Fibroblast of lung (primary cell): ENCODE results near the gene KLHL29. TPM values are rescaled to one million over a fixed set of nuclear protein-coding genes. Genes with fewer than 3 reads are reported as not detected.

Source experiments
- DNase-seq, 2 donors: peaks; one replicate each; pipeline versions ENCODE4 v3.0.0 to v3.0.0-alpha.2; 2010; ENCODE audit warnings: low read depth in 2 of 2
- H2AFZ ChIP-seq: 2 replicates; pipeline ENCODE4 v1.5.1; 2012; ENCODE audit warnings: low read length, control low read depth, inconsistent platforms
- H3K27ac ChIP-seq: 2 replicates; pipeline ENCODE4 v1.5.1; 2011; ENCODE audit warnings: low read length, control low read depth; ENCODE audit not compliant: insufficient read depth
- H3K27me3 ChIP-seq: 2 replicates; pipeline ENCODE4 v1.5.1; 2011; ENCODE audit warnings: mild to moderate bottlenecking, low read length; ENCODE audit not compliant: control insufficient read depth, insufficient read depth
- H3K36me3 ChIP-seq: 2 replicates; pipeline ENCODE4 v1.5.1; 2011; ENCODE audit warnings: low read length; ENCODE audit not compliant: control insufficient read depth, insufficient read depth
- H3K4me1 ChIP-seq: 2 replicates; pipeline ENCODE4 v1.5.1; 2011; ENCODE audit warnings: low read length; ENCODE audit not compliant: control insufficient read depth, insufficient read depth; ENCODE audit errors: extremely low read depth
- H3K4me2 ChIP-seq: 2 replicates; pipeline ENCODE4 v1.5.1; 2011; ENCODE audit warnings: low read length, control low read depth; ENCODE audit not compliant: insufficient read depth; ENCODE audit errors: extremely low read depth
- H3K4me3 ChIP-seq, 4 experiments: fragments of 200-600 bp in 1 of 4; sonication (generic) in 1 of 4; replicated peaks in 1 of 4; 2 replicates each; pipeline ENCODE4 v1.5.1; 2011 to 2016; ENCODE audit warnings: low read length in 4 of 4, low read depth in 3 of 4, mild to moderate bottlenecking in 3 of 4, control low read depth in 2 of 4, inconsistent platforms in 1 of 4, mixed read lengths in 1 of 4; ENCODE audit not compliant: insufficient read depth in 1 of 4; ENCODE audit errors: control extremely low read depth in 1 of 4
- H3K79me2 ChIP-seq: 2 replicates; pipeline ENCODE4 v1.5.1; 2012; ENCODE audit warnings: mild to moderate bottlenecking, low read length, inconsistent platforms; ENCODE audit not compliant: control insufficient read depth, insufficient read depth
- H3K9ac ChIP-seq: 2 replicates; pipeline ENCODE4 v1.5.1; 2011; ENCODE audit warnings: mild to moderate bottlenecking, low read length, control low read depth; ENCODE audit not compliant: insufficient read depth
- H3K9me3 ChIP-seq: 2 replicates; pipeline ENCODE4 v1.5.1; 2012; ENCODE audit warnings: low read depth, low read length; ENCODE audit not compliant: control insufficient read depth, insufficient read depth
- H4K20me1 ChIP-seq: 2 replicates; pipeline ENCODE4 v1.5.1; 2011; ENCODE audit warnings: low read length; ENCODE audit not compliant: control insufficient read depth, insufficient read depth; ENCODE audit errors: extremely low read depth
- EZH2 ChIP-seq: IDR thresholded peaks from 2 replicates; pipeline ENCODE4 v1.5.1; 2012; ENCODE audit warnings: low read length, control low read depth, mild to moderate bottlenecking; ENCODE audit errors: missing control alignments
- polyA plus RNA-seq, 2 donors: library from polyadenylated mRNA; depleted of rRNA in 1 of 2; stranded (reverse) in 1 of 2; unstranded in 1 of 2; fragments of >200 nt; gene quantifications; 2 replicates each; pipeline ENCODE4 v1.2.1, GENCODE V29; 2011 to 2012; ENCODE audit warnings: missing spikeins in 1 of 2
- total RNA-seq: library from RNA; depleted of rRNA; stranded (reverse); fragments of >200 nt; gene quantifications from 2 replicates; pipeline ENCODE4 v1.2.1, GENCODE V29; 2014
- TF ChIP-seq, protein P1 (sequence below), 2 donors: IDR thresholded peaks in 1 of 2; conservative IDR thresholded peaks in 1 of 2; 1 replicate in 1 of 2; 2 replicates in 1 of 2; pipeline ENCODE4 v1.5.1; 2011 to 2012; ENCODE audit warnings: low read length in 2 of 2, control low read depth in 1 of 2, inconsistent platforms in 1 of 2, low read depth in 1 of 2, mild to moderate bottlenecking in 1 of 2

Gene KLHL29
- total and polyA plus RNA-seq, 2 donors (not counting 1 experiment from before 2014, with no cell fraction given), result 7.1 to 7.9 TPM

DNA sequence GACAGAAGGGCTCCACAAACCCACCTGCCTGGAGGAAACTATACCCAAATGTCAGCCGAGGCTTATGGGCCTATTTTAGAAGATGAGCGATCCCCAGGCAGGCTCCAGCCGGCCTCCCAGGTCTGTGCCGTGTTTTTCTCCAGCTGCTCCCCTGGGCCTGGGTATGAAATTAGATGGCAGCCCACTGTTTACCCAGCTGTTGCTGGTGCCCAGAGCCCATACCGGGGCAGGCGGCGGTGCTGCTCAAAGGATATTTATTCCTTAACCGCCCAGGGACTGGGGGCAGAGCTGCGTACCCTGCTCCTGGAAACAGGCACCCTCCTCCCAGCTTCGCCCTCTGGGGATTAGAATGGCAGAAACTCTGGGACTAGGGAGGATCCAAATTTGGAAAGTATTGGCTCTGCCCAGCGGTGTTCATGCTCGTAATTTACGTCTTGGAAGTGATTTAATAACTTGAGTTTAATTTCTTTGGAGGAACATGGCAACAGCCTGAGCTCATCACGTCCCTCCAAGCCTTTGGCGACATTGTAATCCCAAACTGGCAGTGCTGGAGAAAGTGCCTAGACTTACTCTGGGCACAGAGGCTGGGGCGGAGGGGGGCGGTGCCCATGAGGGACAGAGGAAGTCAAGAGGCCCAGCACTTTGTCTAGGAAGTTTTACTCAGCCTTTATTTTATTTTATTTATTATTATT, 199.2 kb downstream of the KLHL29 start:
- H4K20me1 ChIP-seq, result no peaks in the 10 kb centered on the region
- no peaks in the 10 kb centered on the region for H3K79me2 ChIP-seq
- H3K4me3 ChIP-seq, result no peak overlapping the region
- H3K4me2 ChIP-seq, result no peak overlapping the region
- no peaks in the 10 kb centered on the region for H3K4me1 ChIP-seq
- no peak overlapping the region for H2AFZ ChIP-seq
- H3K27ac ChIP-seq, result no peak overlapping the region
- H3K36me3 ChIP-seq, result no peaks in the 10 kb centered on the region
- H3K27me3 ChIP-seq, result no peaks in the 10 kb centered on the region
- no peaks in the 10 kb centered on the region for H3K9me3 ChIP-seq
- no peak for DNase-seq
- no peak overlapping the region for H3K9ac ChIP-seq
- TF ChIP-seq, protein P1, sequence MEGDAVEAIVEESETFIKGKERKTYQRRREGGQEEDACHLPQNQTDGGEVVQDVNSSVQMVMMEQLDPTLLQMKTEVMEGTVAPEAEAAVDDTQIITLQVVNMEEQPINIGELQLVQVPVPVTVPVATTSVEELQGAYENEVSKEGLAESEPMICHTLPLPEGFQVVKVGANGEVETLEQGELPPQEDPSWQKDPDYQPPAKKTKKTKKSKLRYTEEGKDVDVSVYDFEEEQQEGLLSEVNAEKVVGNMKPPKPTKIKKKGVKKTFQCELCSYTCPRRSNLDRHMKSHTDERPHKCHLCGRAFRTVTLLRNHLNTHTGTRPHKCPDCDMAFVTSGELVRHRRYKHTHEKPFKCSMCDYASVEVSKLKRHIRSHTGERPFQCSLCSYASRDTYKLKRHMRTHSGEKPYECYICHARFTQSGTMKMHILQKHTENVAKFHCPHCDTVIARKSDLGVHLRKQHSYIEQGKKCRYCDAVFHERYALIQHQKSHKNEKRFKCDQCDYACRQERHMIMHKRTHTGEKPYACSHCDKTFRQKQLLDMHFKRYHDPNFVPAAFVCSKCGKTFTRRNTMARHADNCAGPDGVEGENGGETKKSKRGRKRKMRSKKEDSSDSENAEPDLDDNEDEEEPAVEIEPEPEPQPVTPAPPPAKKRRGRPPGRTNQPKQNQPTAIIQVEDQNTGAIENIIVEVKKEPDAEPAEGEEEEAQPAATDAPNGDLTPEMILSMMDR (conservative IDR thresholded peaks at IDR 0.05 in 1 of 2, IDR thresholded peaks at IDR 0.05 in 1 of 2; ENCODE audit: low read depth in 1 of 2, low read length in 2 of 2), result no peak
- no peak for TF ChIP-seq EZH2

DNA sequence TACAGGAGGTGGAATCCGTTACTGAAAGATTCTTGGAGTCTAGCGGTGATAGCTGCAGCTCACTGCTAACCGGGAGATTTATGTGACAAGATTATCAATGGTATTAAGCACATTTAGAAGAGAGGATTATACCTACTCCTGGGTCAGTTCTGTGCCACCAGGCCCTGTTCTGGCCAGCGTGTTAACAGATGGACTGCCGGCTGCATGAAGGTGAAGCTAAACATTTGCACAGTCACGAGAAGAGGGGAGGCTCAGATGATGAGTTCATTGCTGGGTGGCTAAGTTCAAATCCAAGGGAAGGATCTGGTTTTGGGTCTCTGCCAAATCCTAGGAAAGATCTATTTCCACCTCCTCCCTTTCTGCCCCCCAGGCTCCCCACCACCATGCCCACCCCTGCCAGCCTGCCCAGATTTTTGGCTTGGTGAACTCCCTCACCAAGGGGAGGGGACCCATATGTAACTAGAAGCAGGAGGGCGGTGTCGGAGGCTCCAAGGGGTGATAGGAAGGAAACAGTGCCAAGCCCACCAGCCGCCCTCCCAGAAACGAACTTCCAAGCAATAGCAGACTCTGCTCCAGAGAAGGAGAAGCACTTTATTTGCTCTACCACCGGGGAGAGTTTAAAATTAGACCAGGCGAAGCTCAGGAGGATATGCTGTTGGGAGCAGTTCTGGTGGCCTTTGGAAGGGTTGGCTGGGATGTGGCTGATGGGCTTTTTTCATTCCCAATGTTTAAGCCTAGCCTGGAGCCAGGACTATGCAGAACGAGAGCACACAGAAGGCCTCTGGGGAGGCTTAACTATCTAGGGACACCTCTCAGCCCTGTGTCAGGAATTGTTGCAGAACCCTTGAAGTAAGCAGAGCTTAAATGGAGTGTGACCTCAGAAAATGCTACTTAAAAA, 200.5 kb downstream of the KLHL29 start:
- no peaks in the 10 kb centered on the region for H4K20me1 ChIP-seq
- no peaks in the 10 kb centered on the region for H3K9me3 ChIP-seq
- DNase-seq, result no peak
- no peaks in the 10 kb centered on the region for H3K79me2 ChIP-seq
- H3K9ac ChIP-seq, result no peak overlapping the region
- no peaks in the 10 kb centered on the region for H3K4me1 ChIP-seq
- no peak for TF ChIP-seq EZH2
- TF ChIP-seq, protein P1 (conservative IDR thresholded peaks at IDR 0.05 in 1 of 2, IDR thresholded peaks at IDR 0.05 in 1 of 2; ENCODE audit: low read depth in 1 of 2, low read length in 2 of 2), result no peak
- H3K36me3 ChIP-seq, result no peaks in the 10 kb centered on the region
- H3K4me2 ChIP-seq, result no peak overlapping the region
- no peak overlapping the region for H3K4me3 ChIP-seq
- H3K27me3 ChIP-seq, result no peaks in the 10 kb centered on the region
- H2AFZ ChIP-seq, result no peak overlapping the region
- no peak overlapping the region for H3K27ac ChIP-seq

DNA sequence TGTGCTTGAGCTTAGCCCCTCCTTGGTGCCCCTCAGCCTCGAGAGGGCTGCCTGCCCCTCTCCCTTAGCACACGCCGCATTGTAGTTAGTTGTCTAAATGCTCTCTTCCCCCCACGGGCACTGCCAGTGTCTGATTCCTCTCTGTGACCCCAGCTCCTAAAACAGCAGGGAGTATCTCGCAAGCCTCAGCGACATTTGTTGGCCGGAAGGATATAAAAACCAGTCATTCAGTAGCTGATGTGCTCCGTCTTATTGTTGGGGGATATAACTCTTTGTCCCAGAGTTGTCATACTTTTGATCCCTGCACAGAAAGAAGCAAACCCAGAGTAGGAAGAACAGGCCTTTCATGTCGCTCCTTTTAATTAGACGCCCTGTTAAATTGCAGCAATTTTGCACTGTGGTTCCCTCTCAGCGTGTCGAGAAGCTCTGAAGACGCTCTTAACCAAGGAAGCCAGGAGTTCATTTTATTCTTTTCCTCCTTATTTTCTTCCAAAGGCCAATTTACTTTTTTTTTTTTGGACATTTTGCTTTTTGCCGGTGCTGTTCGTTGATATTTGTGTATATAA, 201.8 kb downstream of the KLHL29 start:
- Histone ChIP-seq H3K4me3 (no peak overlapping the region), H4K20me1 (no peaks in the 10 kb centered on the region), H2AFZ (no peak overlapping the region), H3K79me2 (no peaks in the 10 kb centered on the region), H3K36me3 (no peaks in the 10 kb centered on the region), H3K4me1 (no peaks in the 10 kb centered on the region), H3K27me3 (no peaks in the 10 kb centered on the region), H3K27ac (no peak overlapping the region), H3K9me3 (no peaks in the 10 kb centered on the region), H3K9ac (no peak overlapping the region), H3K4me2 (no peak overlapping the region)
- no peak for DNase-seq
- no peak for TF ChIP-seq EZH2
- TF ChIP-seq, protein P1 (conservative IDR thresholded peaks at IDR 0.05 in 1 of 2, IDR thresholded peaks at IDR 0.05 in 1 of 2; ENCODE audit: low read depth in 1 of 2, low read length in 2 of 2), result no peak
